ENCODE data around the gene CAP2. TPM values are rescaled to one million over a fixed set of nuclear protein-coding genes. Genes with fewer than 3 reads are reported as not detected.
"Not testable (repeated sequence)": the region's sequence is repeated elsewhere in the genome, so short reads cannot be mapped to it uniquely, and the experiment has no call there.

Gene CAP2
- total RNA-seq, 1 experiment from 2014 or later, result not detected

- Histone ChIP-seq H3K9ac (ENCODE audit: low read length) (no peak overlapping the region), H3K9me2 (replicated peaks; ENCODE audit: insufficient read depth, low read length) (no peaks in the 10 kb centered on the region)
Measured at GRCh38 chr6:17527076-17527475, 133.7 kb downstream of the CAP2 start.

GRCh38 chr6:17530321-17530835 lies 137.0 kb downstream of the CAP2 start:
- DNase-seq, result no peak
- no peaks in the 10 kb centered on the region for H3K9me3 ChIP-seq (ENCODE audit: low read length)

More at GRCh38 chr6:17527076-17527475, 133.7 kb downstream of the CAP2 start:
- Histone ChIP-seq H3K4me3 (ENCODE audit: low read length) (no peak overlapping the region), H3K79me2 (ENCODE audit: low read length) (no peaks in the 10 kb centered on the region), H4K20me1 (ENCODE audit: insufficient read depth, low read depth, low read length) (no peaks in the 10 kb centered on the region), H3K9me3 (ENCODE audit: low read length) (no peaks in the 10 kb centered on the region), H3K27ac (ENCODE audit: low read length) (no peak overlapping the region), H3K4me1 (ENCODE audit: low read length) (no peaks in the 10 kb centered on the region), H3K36me3 (ENCODE audit: insufficient read depth, low read length) (no peaks in the 10 kb centered on the region), H3K4me2 (ENCODE audit: low read depth, low read length, poor library complexity, severe bottlenecking) (no peak overlapping the region), H3K27me3 (ENCODE audit: low read length) (no peaks in the 10 kb centered on the region), H2AFZ (ENCODE audit: low read length) (no peak overlapping the region)
- no peak for DNase-seq

GRCh38 chr6:17536586-17536985 lies 143.2 kb downstream of the CAP2 start:
- Histone ChIP-seq H3K27me3 (ENCODE audit: low read length) (no peaks in the 10 kb centered on the region), H3K9me2 (replicated peaks; ENCODE audit: insufficient read depth, low read length) (no peaks in the 10 kb centered on the region), H3K4me2 (ENCODE audit: low read depth, low read length, poor library complexity, severe bottlenecking) (no peak overlapping the region), H3K4me1 (ENCODE audit: low read length) (no peaks in the 10 kb centered on the region), H3K36me3 (ENCODE audit: insufficient read depth, low read length) (no peaks in the 10 kb centered on the region), H3K9ac (ENCODE audit: low read length) (no peak overlapping the region), H3K79me2 (ENCODE audit: low read length) (no peaks in the 10 kb centered on the region), H2AFZ (ENCODE audit: low read length) (no peak overlapping the region), H3K9me3 (ENCODE audit: low read length) (no peaks in the 10 kb centered on the region), H3K4me3 (ENCODE audit: low read length) (no peak overlapping the region), H4K20me1 (ENCODE audit: insufficient read depth, low read depth, low read length) (no peaks in the 10 kb centered on the region), H3K27ac (ENCODE audit: low read length) (no peak overlapping the region)
- no peak for DNase-seq

More at GRCh38 chr6:17530321-17530835, 137.0 kb downstream of the CAP2 start:
- Histone ChIP-seq H3K36me3 (ENCODE audit: insufficient read depth, low read length) (no peaks in the 10 kb centered on the region), H3K27ac (ENCODE audit: low read length) (no peak overlapping the region), H3K9ac (ENCODE audit: low read length) (no peak overlapping the region), H2AFZ (ENCODE audit: low read length) (no peak overlapping the region), H3K79me2 (ENCODE audit: low read length) (no peaks in the 10 kb centered on the region), H3K4me2 (ENCODE audit: low read depth, low read length, poor library complexity, severe bottlenecking) (no peak overlapping the region), H3K4me3 (ENCODE audit: low read length) (no peak overlapping the region), H3K9me2 (replicated peaks; ENCODE audit: insufficient read depth, low read length) (no peaks in the 10 kb centered on the region), H3K27me3 (ENCODE audit: low read length) (no peaks in the 10 kb centered on the region), H4K20me1 (ENCODE audit: insufficient read depth, low read depth, low read length) (no peaks in the 10 kb centered on the region), H3K4me1 (ENCODE audit: low read length) (no peaks in the 10 kb centered on the region)

DNA sequence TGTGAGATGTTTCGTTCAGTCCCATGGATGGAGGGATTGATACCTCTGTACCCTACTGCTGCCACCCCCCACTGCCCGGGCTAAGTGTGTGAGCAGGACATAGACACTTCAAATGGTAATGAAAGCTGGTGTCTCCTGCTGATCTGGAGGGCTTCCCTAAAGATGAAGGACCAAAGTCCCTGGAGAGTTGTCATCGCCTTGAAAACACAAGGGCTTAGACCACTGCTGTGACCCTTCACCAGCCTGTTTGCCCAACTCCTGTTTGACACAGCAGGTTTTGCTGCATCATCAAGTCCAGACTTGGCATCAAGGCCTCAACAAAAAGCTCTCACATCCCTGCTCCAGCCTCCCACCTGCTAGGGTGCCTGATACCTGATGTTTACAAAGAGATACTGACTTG lies 148.8 kb downstream of the CAP2 start:
- DNase-seq, result no peak
- no peak overlapping the region for H3K9ac ChIP-seq (ENCODE audit: low read length)

DNA sequence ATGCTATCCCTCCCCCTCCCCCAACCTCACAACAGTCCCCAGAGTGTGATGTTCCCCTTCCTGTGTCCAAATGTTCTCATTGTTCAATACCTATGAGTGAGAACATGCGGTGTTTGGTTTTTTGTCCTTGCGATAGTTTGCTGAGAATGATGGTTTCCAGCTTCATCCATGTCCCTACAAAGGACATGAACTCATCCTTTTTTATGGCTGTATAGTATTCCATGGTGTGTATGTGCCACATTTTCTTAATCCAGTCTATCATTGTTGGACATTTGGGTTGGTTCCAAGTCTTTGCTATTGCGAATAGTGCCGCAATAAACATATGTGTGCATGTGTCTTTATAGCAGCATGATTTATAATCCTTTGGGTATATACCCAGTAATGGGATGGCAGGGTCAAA lies 152.3 kb downstream of the CAP2 start:
- not testable (repeated sequence) for H2AFZ ChIP-seq (ENCODE audit: low read length); H3K79me2 ChIP-seq (ENCODE audit: low read length); DNase-seq; H3K27me3 ChIP-seq (ENCODE audit: low read length); H3K9me3 ChIP-seq (ENCODE audit: low read length); H3K4me1 ChIP-seq (ENCODE audit: low read length); H3K9me2 ChIP-seq (replicated peaks; ENCODE audit: insufficient read depth, low read length); H3K27ac ChIP-seq (ENCODE audit: low read length); H3K4me2 ChIP-seq (ENCODE audit: low read depth, low read length, poor library complexity, severe bottlenecking); H3K9ac ChIP-seq (ENCODE audit: low read length); H3K36me3 ChIP-seq (ENCODE audit: insufficient read depth, low read length); H4K20me1 ChIP-seq (ENCODE audit: insufficient read depth, low read depth, low read length); H3K4me3 ChIP-seq (ENCODE audit: low read length)

More for the DNA sequence above, 148.8 kb downstream of the CAP2 start:
- no peaks in the 10 kb centered on the region for H4K20me1 ChIP-seq (ENCODE audit: insufficient read depth, low read depth, low read length)
- no peaks in the 10 kb centered on the region for H3K4me1 ChIP-seq (ENCODE audit: low read length)
- H3K4me3 ChIP-seq (ENCODE audit: low read length), result no peak overlapping the region
- no peaks in the 10 kb centered on the region for H3K79me2 ChIP-seq (ENCODE audit: low read length)
- H3K27me3 ChIP-seq (ENCODE audit: low read length), result no peaks in the 10 kb centered on the region
- no peaks in the 10 kb centered on the region for H3K36me3 ChIP-seq (ENCODE audit: insufficient read depth, low read length)
- no peak overlapping the region for H2AFZ ChIP-seq (ENCODE audit: low read length)
- H3K9me2 ChIP-seq (replicated peaks; ENCODE audit: insufficient read depth, low read length), result no peaks in the 10 kb centered on the region
- H3K4me2 ChIP-seq (ENCODE audit: low read depth, low read length, poor library complexity, severe bottlenecking), result no peak overlapping the region
- no peak overlapping the region for H3K27ac ChIP-seq (ENCODE audit: low read length)
- no peaks in the 10 kb centered on the region for H3K9me3 ChIP-seq (ENCODE audit: low read length)

DNA sequence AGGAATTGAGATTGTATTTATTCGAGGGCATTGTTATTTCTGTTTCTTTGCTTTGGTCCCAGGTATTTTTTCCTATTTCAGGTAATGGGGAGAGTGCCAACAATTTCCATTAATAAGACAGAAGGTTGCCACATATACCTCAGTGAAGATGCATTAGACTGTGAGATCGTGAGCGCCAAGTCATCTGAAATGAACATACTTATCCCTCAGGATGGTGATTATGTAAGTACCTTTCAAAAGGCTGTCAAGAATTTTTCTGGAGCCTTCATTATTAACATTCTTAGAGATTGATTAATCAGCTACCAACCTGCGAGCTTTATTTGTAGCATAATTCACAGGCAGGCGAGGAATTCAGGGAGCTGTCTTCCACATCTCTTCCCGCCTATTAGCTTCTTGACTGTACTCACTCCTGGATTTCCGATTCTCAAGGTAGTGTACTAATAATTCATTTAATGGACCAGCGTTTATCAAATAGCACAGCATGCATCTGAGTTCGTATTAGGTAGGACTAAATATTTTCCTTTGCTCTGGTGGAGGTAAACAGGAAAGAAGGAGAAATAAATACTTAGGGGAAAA lies 158.1 kb downstream of the CAP2 start:
- H3K4me1 ChIP-seq (ENCODE audit: low read length), result no peaks in the 10 kb centered on the region
- H3K9ac ChIP-seq (ENCODE audit: low read length), result no peak overlapping the region
- peaks cover 2% of the 10 kb centered on the region; the same call in 1 of the 2 replicates for H3K27me3 ChIP-seq (ENCODE audit: low read length)
- no peak overlapping the region for H3K27ac ChIP-seq (ENCODE audit: low read length)
- H3K9me2 ChIP-seq (replicated peaks; ENCODE audit: insufficient read depth, low read length), result no peaks in the 10 kb centered on the region
- H3K9me3 ChIP-seq (ENCODE audit: low read length), result no peaks in the 10 kb centered on the region
- H4K20me1 ChIP-seq (ENCODE audit: insufficient read depth, low read depth, low read length), result no peaks in the 10 kb centered on the region
- no peak overlapping the region for H3K4me2 ChIP-seq (ENCODE audit: low read depth, low read length, poor library complexity, severe bottlenecking)
- no peak overlapping the region for H3K4me3 ChIP-seq (ENCODE audit: low read length)
- no peaks in the 10 kb centered on the region for H3K36me3 ChIP-seq (ENCODE audit: insufficient read depth, low read length)
- no peak overlapping the region for H2AFZ ChIP-seq (ENCODE audit: low read length)
- no peak for DNase-seq
- no peaks in the 10 kb centered on the region for H3K79me2 ChIP-seq (ENCODE audit: low read length)

- Histone ChIP-seq H3K79me2 (ENCODE audit: low read length) (no peaks in the 10 kb centered on the region), H4K20me1 (ENCODE audit: insufficient read depth, low read depth, low read length) (no peaks in the 10 kb centered on the region)
Measured at GRCh38 chr6:17552861-17553260, 159.5 kb downstream of the CAP2 start.

DNA sequence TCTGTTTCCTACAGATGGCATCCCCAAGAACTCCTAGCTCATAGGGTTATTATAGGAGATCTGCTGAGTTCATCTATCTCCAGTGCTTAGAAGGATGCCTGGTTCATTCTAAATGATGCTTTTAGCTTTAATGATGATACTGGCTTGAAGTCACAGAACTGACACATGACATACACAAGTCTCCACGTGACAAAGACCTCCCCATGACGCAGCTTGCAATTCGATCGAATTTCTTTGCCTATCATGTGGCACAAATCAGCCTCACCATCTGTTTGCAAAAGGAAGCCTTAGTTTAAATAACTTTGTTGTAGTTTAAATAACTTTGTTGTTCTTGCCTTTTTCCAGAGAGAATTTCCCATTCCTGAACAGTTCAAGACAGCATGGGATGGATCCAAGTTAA lies 162.6 kb downstream of the CAP2 start:
- H3K9me3 ChIP-seq (ENCODE audit: low read length), result no peaks in the 10 kb centered on the region
- H3K9me2 ChIP-seq (replicated peaks; ENCODE audit: insufficient read depth, low read length), result no peaks in the 10 kb centered on the region
- no peaks in the 10 kb centered on the region for H3K79me2 ChIP-seq (ENCODE audit: low read length)

More at GRCh38 chr6:17552861-17553260, 159.5 kb downstream of the CAP2 start:
- DNase-seq, result no peak
- Histone ChIP-seq H3K4me2 (ENCODE audit: low read depth, low read length, poor library complexity, severe bottlenecking) (no peak overlapping the region), H3K4me3 (ENCODE audit: low read length) (no peak overlapping the region), H3K9me2 (replicated peaks; ENCODE audit: insufficient read depth, low read length) (no peaks in the 10 kb centered on the region), H3K36me3 (ENCODE audit: insufficient read depth, low read length) (no peaks in the 10 kb centered on the region), H3K27ac (ENCODE audit: low read length) (no peak overlapping the region), H3K9me3 (ENCODE audit: low read length) (no peaks in the 10 kb centered on the region), H2AFZ (ENCODE audit: low read length) (no peak overlapping the region), H3K4me1 (ENCODE audit: low read length) (no peaks in the 10 kb centered on the region), H3K27me3 (ENCODE audit: low read length) (peaks cover 2% of the 10 kb centered on the region; the same call in 1 of the 2 replicates), H3K9ac (ENCODE audit: low read length) (no peak overlapping the region)

More for the DNA sequence above, 162.6 kb downstream of the CAP2 start:
- Histone ChIP-seq H4K20me1 (ENCODE audit: insufficient read depth, low read depth, low read length) (no peaks in the 10 kb centered on the region), H3K27me3 (ENCODE audit: low read length) (peaks cover 2% of the 10 kb centered on the region; the same call in 1 of the 2 replicates), H3K4me3 (ENCODE audit: low read length) (no peak overlapping the region), H3K9ac (ENCODE audit: low read length) (no peak overlapping the region), H3K4me1 (ENCODE audit: low read length) (no peaks in the 10 kb centered on the region), H2AFZ (ENCODE audit: low read length) (no peak overlapping the region), H3K36me3 (ENCODE audit: insufficient read depth, low read length) (no peaks in the 10 kb centered on the region), H3K27ac (ENCODE audit: low read length) (no peak overlapping the region), H3K4me2 (ENCODE audit: low read depth, low read length, poor library complexity, severe bottlenecking) (no peak overlapping the region)
- no peak for DNase-seq
